GM12878 (cell line): Measurements from ENCODE around the gene ART5. TPM values are rescaled to one million over a fixed set of nuclear protein-coding genes. Genes with fewer than 3 reads are reported as not detected.

Experiments
- ATAC-seq: fragments of 200-7000 bp; cut with Tn5 transposase; 3 replicates; pipeline ENCODE4 v1.9.1; 2020; ENCODE audit warnings: mild to moderate bottlenecking, moderate library complexity
- BruUV-seq: library from RNA; stranded (reverse); fragments of 400-500 nt; replicated peaks from 2 replicates; lab custom pipeline; 2021; lab: Mats Ljungman, UMichigan
- CTCF ChIA-PET: fragments of 300-600 bp; sonication (Branson Sonifier 250); formaldehyde crosslinking; extraction: SDS; loops from one replicate; lab custom pipeline; 2021; ENCODE audit warnings: inconsistent platforms; lab: Yijun Ruan, JAX
- POLR2A ChIA-PET: fragments of 350-600 bp; formaldehyde crosslinking; extraction: SDS; loops from one replicate; lab custom pipeline; 2021; ENCODE audit warnings: inconsistent platforms; lab: Charles Lee
- RAD21 ChIA-PET: fragments of 300-600 bp; sonication (Branson Sonifier 250); formaldehyde crosslinking; loops from one replicate; lab custom pipeline; 2023; ENCODE audit warnings: antibody characterized with exemption; ENCODE audit not compliant: unreplicated experiment; lab: Charles Lee
- SMC1A ChIA-PET: fragments of 300-600 bp; sonication (Branson Sonifier 250); formaldehyde crosslinking; loops from one replicate; lab custom pipeline; 2023; ENCODE audit not compliant: unreplicated experiment, uncharacterized antibody; lab: Charles Lee
- DNase-seq: peaks from one replicate; pipeline ENCODE4 v3.0.0-alpha.2; 2011; ENCODE audit warnings: low read depth, low spot score
- FAIRE-seq: peaks from 3 replicates; lab custom pipeline; 2011; peaks lifted over from hg19 to GRCh38; lab: Jason Lieb, UNC
- H2AFZ ChIP-seq: 2 replicates; pipeline ENCODE4 v1.6.0; 2011; ENCODE audit warnings: low read depth, low read length, control low read depth; ENCODE audit not compliant: control insufficient read depth
- H3K27ac ChIP-seq: 2 replicates; pipeline ENCODE4 v1.5.1; 2011; ENCODE audit warnings: control low read depth; ENCODE audit not compliant: control insufficient read depth, insufficient read depth
- H3K27me3 ChIP-seq, 2 experiments: replicated peaks in 1 of 2; 2 replicates each; pipeline versions ENCODE4 v1.6.0 to v1.6.1; 2011; ENCODE audit warnings: low read length in 1 of 2; ENCODE audit not compliant: control insufficient read depth in 2 of 2, insufficient read depth in 2 of 2
- H3K36me3 ChIP-seq, 2 experiments: 2 replicates each; pipeline ENCODE4 v1.5.1; 2011; ENCODE audit warnings: low read length in 1 of 2; ENCODE audit not compliant: control insufficient read depth in 2 of 2, insufficient read depth in 2 of 2
- H3K4me1 ChIP-seq: 2 replicates; pipeline ENCODE4 v1.6.1; 2011; ENCODE audit warnings: mild to moderate bottlenecking, low read length, moderate library complexity, mixed read lengths; ENCODE audit not compliant: control insufficient read depth, insufficient read depth
- H3K4me2 ChIP-seq: 2 replicates; pipeline ENCODE4 v1.6.0; 2011; ENCODE audit warnings: control low read depth; ENCODE audit not compliant: control insufficient read depth, insufficient read depth
- H3K4me3 ChIP-seq: fragments of 200-600 bp; sonication (generic); 2 replicates; pipeline ENCODE4 v1.5.1; 2016
- H3K79me2 ChIP-seq: 2 replicates; pipeline ENCODE4 v1.6.0; 2011; ENCODE audit warnings: low read length; ENCODE audit not compliant: control insufficient read depth, insufficient read depth
- H3K9ac ChIP-seq: 2 replicates; pipeline ENCODE4 v1.8.0; 2011; ENCODE audit warnings: low read length, control low read depth, mixed read lengths; ENCODE audit not compliant: control insufficient read depth, insufficient read depth
- H3K9me3 ChIP-seq: replicated peaks from 3 replicates; pipeline ENCODE4 v1.5.1; 2011; ENCODE audit warnings: mild to moderate bottlenecking, low read length; ENCODE audit not compliant: control insufficient read depth, insufficient read depth
- H4K20me1 ChIP-seq: 2 replicates; pipeline ENCODE4 v1.6.0; 2011; ENCODE audit not compliant: control insufficient read depth, insufficient read depth
- BRCA1 ChIP-seq: IDR thresholded peaks from 2 replicates; pipeline ENCODE4 v1.6.1; 2011; ENCODE audit warnings: low read depth, low read length, improper control_type of control experiment
- CUX1 ChIP-seq: IDR thresholded peaks from 2 replicates; pipeline ENCODE4 v1.6.1; 2012; ENCODE audit warnings: improper control_type of control experiment, low read depth, low read length; ENCODE audit not compliant: insufficient replicate concordance
- NFYB ChIP-seq: IDR thresholded peaks from 2 replicates; pipeline ENCODE4 v1.6.1; 2011; ENCODE audit warnings: low read depth, mild to moderate bottlenecking, low read length, improper control_type of control experiment, moderate library complexity; ENCODE audit not compliant: insufficient read depth
- PAX5 ChIP-seq: IDR thresholded peaks from 2 replicates; pipeline ENCODE4 v1.6.1; 2011; ENCODE audit warnings: low read depth, low read length, borderline replicate concordance
- POLR2A ChIP-seq: IDR thresholded peaks from 2 replicates; pipeline ENCODE4 v1.6.1; 2011; ENCODE audit warnings: low read depth, mild to moderate bottlenecking, low read length
- STAT3 ChIP-seq: IDR thresholded peaks from 2 replicates; pipeline ENCODE4 v1.6.1; 2011; ENCODE audit warnings: low read depth, low read length, improper control_type of control experiment
- ZNF592 ChIP-seq: fragments of 450-650 bp; IDR thresholded peaks from 2 replicates; pipeline ENCODE4 v1.6.1; 2017; ENCODE audit warnings: mild to moderate bottlenecking, moderate library complexity
- WGBS: methylation state at CpG from one replicate; pipeline ENCODE4 v1.1.6; 2016; ENCODE audit warnings: low lambda C conversion rate; ENCODE audit not compliant: insufficient replicate concordance, insufficient coverage; ENCODE audit errors: missing lambda C conversion rate; 5-methylcytosine and 5-hydroxymethylcytosine counted together
- in situ Hi-C: fragments of 300-500 bp; cut with MboI; formaldehyde crosslinking; loops from 9 replicates; pipeline ENCODE4 v1.14.3; 2018; ENCODE audit warnings: mixed read lengths
- intact Hi-C: fragments of 100-400 bp; cut with micrococcal nuclease; formaldehyde crosslinking; loops from one replicate; pipeline ENCODE4 v1.14.2; 2022; ENCODE audit not compliant: unreplicated experiment
- polyA plus RNA-seq, 11 experiments: library from polyadenylated mRNA; depleted of rRNA in 4 of 11; unstranded in 6 of 11; stranded (reverse) in 5 of 11; fragments of >200 nt; fragmentation: Nextera tagmentation in 4 of 11; fragmentation: Illumina TruSeq in 1 of 11; extraction: Ambion mirVana in 4 of 11; extraction: Trizol in 1 of 11; gene quantifications; 1 replicate in 1 of 11; 2 replicates in 10 of 11; pipeline versions ENCODE4 v1.2.1 to v1.2.3, GENCODE V29; 2011 to 2016; ENCODE audit warnings: inconsistent platforms in 2 of 11, missing spikeins in 2 of 11, low read depth in 1 of 11
- total RNA-seq, 4 experiments: library from RNA; depleted of rRNA in 3 of 4; stranded (reverse); fragments of >200 nt in 3 of 4; fragmentation: Illumina TruSeq in 1 of 4; extraction: Trizol in 1 of 4; gene quantifications; 2 replicates each; pipeline versions ENCODE4 v1.2.1 to v1.2.3, GENCODE V29; 2013 to 2021

ART5 gene
- total and polyA plus RNA-seq, 10 of the 15 experiments (the other 5 are each of a cell fraction or from before 2014, with no cell fraction given), result 0.06 TPM; not detected in 9

GRCh38 chr11:3659595-3660515 is 18.1 kb upstream of the ART5 start:
- POLR2A ChIA-PET, result no interaction called here
- ATAC-seq (no peak), FAIRE-seq (no peak), DNase-seq (no peak)
- no TSS peak for BruUV-seq
- Histone ChIP-seq H3K4me3 (no peak overlapping the region), H3K36me3 (no peaks in the 10 kb centered on the region), H4K20me1 (no peaks in the 10 kb centered on the region), H3K9ac (no peak overlapping the region), H3K27ac (no peak overlapping the region), H3K4me1 (no peaks in the 10 kb centered on the region), H3K79me2 (no peaks in the 10 kb centered on the region), H3K9me3 (no peaks in the 10 kb centered on the region), H2AFZ (no peak overlapping the region), H3K27me3 (no peaks in the 10 kb centered on the region), H3K4me2 (no peak overlapping the region)
- RAD21 ChIA-PET, result no interaction called here
- SMC1A ChIA-PET, result no interaction called here
- CTCF ChIA-PET, result no interaction called here
- TF ChIP-seq POLR2A, result no peak
- in situ Hi-C loops, result no loop called here
- intact Hi-C loops, result no loop called here
- 63% methylated on average over 33 of the region's 33 CpGs for WGBS

GRCh38 chr11:3658252-3658651 is 16.5 kb upstream of the ART5 start:
- Histone ChIP-seq H3K79me2 (no peaks in the 10 kb centered on the region), H3K27me3 (no peaks in the 10 kb centered on the region), H3K4me2 (no peak overlapping the region), H4K20me1 (no peaks in the 10 kb centered on the region), H3K27ac (no peak overlapping the region), H3K4me1 (no peaks in the 10 kb centered on the region), H3K36me3 (no peaks in the 10 kb centered on the region), H3K4me3 (no peak overlapping the region), H3K9ac (no peak overlapping the region), H3K9me3 (no peaks in the 10 kb centered on the region), H2AFZ (no peak overlapping the region)
- intact Hi-C loops (no loop called here), in situ Hi-C loops (no loop called here)
- BruUV-seq, result no TSS peak
- ChIA-PET RAD21 (no interaction called here), CTCF (no interaction called here), POLR2A (no interaction called here), SMC1A (no interaction called here)
- no peak for FAIRE-seq
- no peak for DNase-seq
- WGBS, result 87% methylated on average over 7 of the region's 8 CpGs
- no peak for ATAC-seq
- no peak for TF ChIP-seq NFYB
- TF ChIP-seq CUX1, result no peak
- TF ChIP-seq BRCA1, result no peak
- no peak for TF ChIP-seq PAX5
- no peak for TF ChIP-seq ZNF592
- no peak for TF ChIP-seq STAT3
